ENCODE data around the gene GRID2. TPM values are rescaled to one million over a fixed set of nuclear protein-coding genes. Genes with fewer than 3 reads are reported as not detected.

GRID2 gene
- total and polyA plus RNA-seq, 4 donors, result under 0.01 to 0.02 TPM; not detected in 2

GRCh38 chr4:92359491-92359890, 55.7 kb downstream of the GRID2 start:
- DNase-seq (ENCODE audit: low spot score), result no peak
- no peaks in the 10 kb centered on the region for H3K27me3 ChIP-seq (ENCODE audit: control insufficient read depth in 4 of 4, insufficient read depth in 4 of 4, low read length in 3 of 4)
- no peaks in the 10 kb centered on the region for H3K36me3 ChIP-seq (ENCODE audit: control insufficient read depth in 4 of 4, insufficient read depth in 3 of 4, low read depth in 1 of 4, low read length in 3 of 4)
- no peak overlapping the region for H3K9ac ChIP-seq (ENCODE audit: low read depth in 1 of 2, low read length in 2 of 2)
- H3K4me3 ChIP-seq (ENCODE audit: low read depth in 1 of 3, low read length in 3 of 3), result no peak overlapping the region
- no peak overlapping the region for H3K27ac ChIP-seq (ENCODE audit: low read depth in 1 of 2, low read length in 2 of 2)
- 44% methylated on average over 2 of the region's 2 CpGs for WGBS
- no peaks in the 10 kb centered on the region for H3K9me3 ChIP-seq (ENCODE audit: control insufficient read depth in 4 of 4, low read length in 3 of 4)
- no peak for TF ChIP-seq CTCF (IDR thresholded peaks at IDR 0.05; ENCODE audit: low read depth, low read length, missing input control)
- TF ChIP-seq RXRA (IDR thresholded peaks at IDR 0.05), result no peak
- no peak for TF ChIP-seq NR2F2 (IDR thresholded peaks at IDR 0.05)
- TF ChIP-seq HNF4A (conservative IDR thresholded peaks at IDR 0.05), result no peak
- no peak for TF ChIP-seq MAX (IDR thresholded peaks at IDR 0.05)
- no peak for TF ChIP-seq ATF3 (IDR thresholded peaks at IDR 0.05)
- no peaks in the 10 kb centered on the region for H3K4me1 ChIP-seq (ENCODE audit: control insufficient read depth in 4 of 4, insufficient read depth in 4 of 4, low read length in 3 of 4)

GRCh38 chr4:92362028-92362427, 58.3 kb downstream of the GRID2 start:
- no peak overlapping the region for H3K27ac ChIP-seq (ENCODE audit: low read depth in 1 of 2, low read length in 2 of 2)
- H3K4me1 ChIP-seq (ENCODE audit: control insufficient read depth in 4 of 4, insufficient read depth in 4 of 4, low read length in 3 of 4), result no peaks in the 10 kb centered on the region
- no peaks in the 10 kb centered on the region for H3K9me3 ChIP-seq (ENCODE audit: control insufficient read depth in 4 of 4, low read length in 3 of 4)
- no peaks in the 10 kb centered on the region for H3K27me3 ChIP-seq (ENCODE audit: control insufficient read depth in 4 of 4, insufficient read depth in 4 of 4, low read length in 3 of 4)
- H3K36me3 ChIP-seq (ENCODE audit: control insufficient read depth in 4 of 4, insufficient read depth in 3 of 4, low read depth in 1 of 4, low read length in 3 of 4), result no peaks in the 10 kb centered on the region
- H3K4me3 ChIP-seq (ENCODE audit: low read depth in 1 of 3, low read length in 3 of 3), result no peak overlapping the region
- no peak overlapping the region for H3K9ac ChIP-seq (ENCODE audit: low read depth in 1 of 2, low read length in 2 of 2)
- TF ChIP-seq ATF3 (IDR thresholded peaks at IDR 0.05) (no peak), REST (IDR thresholded peaks at IDR 0.05) (no peak), MAX (IDR thresholded peaks at IDR 0.05) (no peak), NR2F2 (IDR thresholded peaks at IDR 0.05) (no peak), CTCF (IDR thresholded peaks at IDR 0.05; ENCODE audit: low read depth, low read length, missing input control) (no peak), RXRA (IDR thresholded peaks at IDR 0.05) (no peak), YY1 (IDR thresholded peaks at IDR 0.05) (no peak), EGR1 (IDR thresholded peaks at IDR 0.05; ENCODE audit: low read depth in 2 of 2) (no peak), FOXA1 (IDR thresholded peaks at IDR 0.05) (no peak)
- DNase-seq (ENCODE audit: low spot score), result no peak

Measured in liver (tissue), 9 donors.